Measurements from ENCODE around the gene EPS8L2. TPM values are rescaled to one million over a fixed set of nuclear protein-coding genes. Genes with fewer than 3 reads are reported as not detected.

Gene EPS8L2
- total RNA-seq, 1 donor from 2014 or later: 26.5 TPM

DNA sequence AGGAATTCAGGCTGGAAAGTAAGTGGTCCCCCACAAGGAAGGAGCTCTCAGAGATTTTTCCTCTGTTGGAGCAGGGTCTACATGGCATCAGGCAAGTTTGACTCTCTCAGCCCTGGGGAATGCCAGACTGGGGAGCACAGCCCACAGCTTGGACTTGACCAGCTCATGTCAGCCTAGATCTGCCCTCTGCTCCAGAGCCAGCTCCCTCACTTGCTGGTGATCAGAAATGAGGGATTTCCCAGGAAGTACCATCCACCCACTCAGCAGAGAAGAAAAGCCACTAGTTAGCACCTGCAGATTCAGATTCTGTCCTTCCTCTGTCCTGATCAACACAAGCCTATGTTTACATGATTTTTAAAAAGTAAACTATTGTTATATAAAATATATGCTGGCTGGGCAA is 54.2 kb downstream of the EPS8L2 start:
- DNase-seq (ENCODE audit: low read depth): no peak

DNA sequence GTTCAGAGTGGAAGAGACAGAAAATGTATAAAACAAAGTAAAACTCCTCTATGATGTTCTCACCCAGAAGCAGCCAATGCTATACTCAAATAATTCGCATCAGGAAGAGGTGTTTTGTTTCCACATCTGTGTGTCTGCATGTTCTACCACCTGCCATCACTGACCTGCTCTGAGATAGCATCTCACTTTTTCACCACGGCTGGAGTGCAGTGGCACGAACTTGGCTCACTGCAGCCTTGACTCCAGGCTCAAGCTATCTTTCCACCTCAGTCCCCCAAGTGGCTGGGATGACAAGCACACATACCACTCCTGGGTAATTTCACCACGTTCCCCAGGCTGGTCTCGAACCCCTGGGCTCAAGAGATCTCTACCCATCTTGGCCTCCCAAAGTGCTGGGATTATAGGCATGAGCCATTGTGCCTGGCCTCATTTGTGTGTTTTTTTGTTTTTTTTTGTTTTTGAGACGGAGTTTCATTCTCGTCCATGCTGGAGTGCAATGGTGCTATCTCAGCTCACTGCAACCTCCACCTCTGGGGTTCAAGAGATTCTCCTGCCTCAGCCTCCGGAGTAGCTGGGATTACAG is 55.6 kb downstream of the EPS8L2 start:
- DNase-seq (ENCODE audit: low read depth): no peak

DNA sequence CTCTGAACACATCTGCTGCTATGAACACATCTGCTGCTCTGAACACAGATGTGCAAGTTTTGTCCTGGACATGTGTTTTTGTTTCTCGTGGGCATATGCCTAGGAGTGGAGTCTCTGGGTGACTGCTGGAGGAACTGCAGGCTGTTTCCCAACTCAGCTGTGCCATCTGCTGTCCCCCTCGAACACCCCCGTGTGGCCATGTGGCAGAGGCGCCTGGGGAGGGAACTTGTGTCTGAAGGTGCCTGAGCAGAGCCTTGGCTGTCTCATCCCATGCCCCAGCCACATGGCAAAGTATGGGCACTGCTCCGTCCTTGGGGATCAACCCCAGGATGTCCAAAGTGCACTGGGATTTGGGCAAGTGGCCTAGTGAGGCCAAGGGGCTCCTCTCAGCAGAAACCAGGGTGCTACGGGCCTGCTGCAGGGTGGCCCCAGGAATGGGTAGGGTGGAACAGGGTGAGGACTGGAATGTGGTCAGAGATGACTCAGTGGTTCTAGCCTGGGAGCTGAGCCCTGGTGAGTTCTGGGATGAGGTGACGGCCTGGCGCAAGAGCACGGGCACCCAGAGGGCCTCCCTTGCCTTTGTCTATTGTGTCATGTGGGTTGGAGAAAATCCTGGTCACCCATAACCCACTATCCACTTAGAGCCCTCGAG is 56.5 kb downstream of the EPS8L2 start:
- peak; percentile 86 for DNase-seq (ENCODE audit: low read depth)

DNA sequence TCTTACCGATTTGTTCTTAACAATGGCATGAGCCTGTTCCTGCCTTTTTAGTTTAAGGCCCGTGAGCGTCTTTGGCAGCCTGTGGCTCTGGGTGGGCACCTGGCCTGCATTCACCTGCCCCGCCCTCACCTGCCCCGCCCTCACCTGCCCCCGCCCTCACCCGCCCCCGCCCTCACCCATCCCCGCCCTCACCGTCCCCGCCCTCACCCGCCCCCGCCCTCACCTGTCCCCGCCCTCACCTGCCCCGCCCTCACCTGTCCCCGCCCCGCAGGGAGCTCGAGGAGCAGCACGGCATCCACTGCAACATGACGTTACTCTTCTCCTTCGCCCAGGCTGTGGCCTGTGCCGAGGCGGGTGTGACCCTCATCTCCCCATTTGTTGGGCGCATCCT is 57.0 kb downstream of the EPS8L2 start:
- DNase-seq (ENCODE audit: low read depth): no peak

DNA sequence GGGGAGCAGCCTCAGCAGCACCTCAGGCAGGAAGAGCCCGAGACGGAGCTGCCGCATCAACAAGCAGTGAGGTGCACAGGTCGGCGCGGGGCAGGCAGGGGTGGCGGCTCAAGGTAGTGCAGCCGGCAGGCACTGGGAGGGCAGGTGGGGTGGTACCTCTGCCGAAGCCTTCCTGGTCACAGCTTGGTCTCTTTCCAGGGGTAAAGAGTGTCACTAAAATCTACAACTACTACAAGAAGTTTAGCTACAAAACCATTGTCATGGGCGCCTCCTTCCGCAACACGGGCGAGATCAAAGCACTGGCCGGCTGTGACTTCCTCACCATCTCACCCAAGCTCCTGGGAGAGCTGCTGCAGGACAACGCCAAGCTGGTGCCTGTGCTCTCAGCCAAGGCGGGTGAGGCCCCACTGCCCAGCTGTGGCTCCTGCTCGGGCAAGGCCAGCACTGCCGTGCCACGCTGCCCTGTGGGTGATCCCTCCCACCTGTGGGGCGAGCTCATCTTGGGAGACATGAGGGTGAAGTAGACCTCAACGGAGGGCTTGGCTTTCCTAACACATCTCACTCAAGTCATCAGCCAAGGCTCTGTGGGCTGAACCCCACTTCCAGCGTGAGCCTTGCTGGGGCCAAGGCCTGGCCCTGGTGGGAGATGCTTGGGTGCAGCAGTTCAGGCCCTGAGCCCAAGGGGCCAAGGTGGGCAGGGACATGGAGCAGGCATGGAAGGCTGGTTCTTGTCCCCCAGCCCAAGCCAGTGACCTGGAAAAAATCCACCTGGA is 57.7 kb downstream of the EPS8L2 start:
- DNase-seq (ENCODE audit: low read depth): no peak

DNA sequence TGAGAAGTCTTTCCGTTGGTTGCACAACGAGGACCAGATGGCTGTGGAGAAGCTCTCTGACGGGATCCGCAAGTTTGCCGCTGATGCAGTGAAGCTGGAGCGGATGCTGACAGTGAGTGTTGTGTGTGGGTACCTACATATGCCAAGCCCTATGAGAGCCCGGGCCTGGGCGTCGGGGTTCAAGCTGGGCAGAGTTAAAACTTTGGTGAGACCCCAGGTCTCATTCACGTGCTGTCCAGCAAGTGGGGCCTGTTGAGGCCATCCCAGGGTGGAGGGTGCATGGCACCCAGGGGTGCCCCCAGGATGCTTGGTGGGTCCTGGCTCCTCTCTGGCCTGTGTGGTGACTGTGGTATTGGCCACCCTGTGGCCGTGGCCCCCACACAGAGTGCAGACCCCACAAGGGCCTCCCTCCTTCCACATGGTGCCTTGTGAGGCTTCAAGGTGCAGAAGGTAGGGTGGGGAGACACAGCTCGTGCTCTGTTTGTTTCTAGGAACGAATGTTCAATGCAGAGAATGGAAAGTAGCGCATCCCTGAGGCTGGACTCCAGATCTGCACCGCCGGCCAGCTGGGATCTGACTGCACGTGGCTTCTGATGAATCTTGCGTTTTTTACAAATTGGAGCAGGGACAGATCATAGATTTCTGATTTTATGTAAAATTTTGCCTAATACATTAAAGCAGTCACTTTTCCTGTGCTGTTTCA is 58.4 kb downstream of the EPS8L2 start:
- no peak for DNase-seq (ENCODE audit: low read depth)

DNA sequence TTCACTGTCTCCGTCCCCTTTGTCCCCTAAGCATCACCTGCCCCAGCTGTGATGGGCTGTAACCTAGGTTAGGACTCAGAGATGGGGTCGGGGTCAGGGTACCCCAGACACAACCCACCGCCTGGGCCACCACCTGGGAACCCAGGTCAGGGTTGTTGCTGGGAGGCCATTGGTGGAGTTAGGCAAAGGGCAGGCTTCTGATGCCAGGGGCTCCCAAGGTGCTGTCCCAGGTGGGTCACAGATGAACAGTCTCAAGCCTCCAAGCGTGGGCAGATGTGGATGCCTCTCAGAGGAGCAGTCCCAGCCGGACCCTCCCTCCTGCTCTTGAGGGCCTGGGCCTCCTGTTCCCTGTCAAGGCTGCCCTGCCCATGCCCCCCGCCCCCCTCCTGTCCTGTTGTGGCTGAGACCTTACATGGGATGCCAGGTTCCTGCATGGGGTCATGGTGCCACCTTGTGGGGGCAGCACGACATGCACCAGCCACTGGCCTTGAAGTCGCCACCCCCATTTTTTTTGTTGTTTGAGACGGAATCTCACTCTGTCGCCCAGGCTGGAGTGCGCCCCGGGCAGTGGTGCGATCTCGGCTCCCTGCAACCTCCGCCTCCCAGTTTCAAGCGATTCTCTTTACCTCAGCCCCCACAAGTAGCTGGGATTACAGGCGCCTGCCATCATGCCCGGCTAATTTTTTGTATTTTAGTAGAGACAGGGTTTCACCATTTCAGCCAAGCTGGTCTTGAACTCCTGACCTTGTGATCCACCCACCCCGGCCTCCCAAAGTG is 59.2 kb downstream of the EPS8L2 start:
- DNase-seq (ENCODE audit: low read depth): peak; percentile 51

DNA sequence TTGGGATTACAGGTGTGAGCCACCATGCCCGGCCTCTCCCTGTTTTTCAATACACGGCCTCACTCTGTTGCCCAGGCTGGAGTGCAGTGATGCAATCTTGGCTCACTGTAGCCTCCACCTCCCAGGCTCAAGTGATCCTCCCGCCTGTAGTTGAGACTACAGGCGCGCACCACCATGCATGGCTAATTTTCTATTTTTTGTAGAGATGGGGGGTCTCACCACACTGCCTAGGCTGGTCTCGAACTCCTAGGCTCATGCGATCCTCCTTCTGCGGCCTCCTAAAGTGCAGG is 59.7 kb downstream of the EPS8L2 start:
- DNase-seq (ENCODE audit: low read depth): no peak

DNA sequence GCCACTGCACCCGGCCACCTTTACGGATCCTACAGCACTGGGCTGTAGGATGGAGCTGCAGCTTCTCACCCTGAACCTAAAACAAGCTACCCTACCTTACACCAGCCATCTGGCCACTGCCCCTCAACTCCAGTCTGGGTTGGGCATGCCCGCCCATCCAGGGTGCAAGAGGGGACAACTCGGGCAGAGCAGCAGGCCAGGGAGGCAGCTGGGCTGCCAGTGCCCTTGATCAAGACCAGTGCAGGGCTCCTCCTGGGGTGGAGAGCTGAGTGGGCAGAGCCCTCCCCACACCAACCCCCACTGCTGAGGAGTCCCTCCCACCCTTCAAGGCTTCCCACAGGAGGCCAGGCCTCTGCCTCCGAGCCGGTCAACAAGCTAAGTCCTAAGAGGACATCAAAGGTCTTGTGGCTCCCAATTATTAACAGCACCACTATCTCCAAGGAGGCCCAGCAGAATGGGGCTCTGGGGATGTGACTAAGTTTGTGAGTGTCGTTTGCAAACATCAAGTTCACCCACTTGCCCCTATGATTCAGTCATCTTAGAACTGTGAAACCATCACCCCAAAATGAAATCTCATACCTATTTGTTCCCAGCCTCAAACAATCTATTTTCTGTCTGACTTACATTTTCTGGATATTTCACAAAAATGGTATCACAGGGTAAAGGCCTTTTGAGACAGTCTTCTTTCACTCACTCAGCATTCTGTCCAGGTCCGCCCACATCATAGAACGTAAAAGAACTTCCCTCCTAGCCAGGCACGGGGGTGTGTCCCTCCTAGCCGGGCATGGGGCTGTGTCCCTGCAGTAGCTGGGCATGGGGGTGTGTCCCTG is 60.3 kb downstream of the EPS8L2 start:
- DNase-seq (ENCODE audit: low read depth): no peak

DNA sequence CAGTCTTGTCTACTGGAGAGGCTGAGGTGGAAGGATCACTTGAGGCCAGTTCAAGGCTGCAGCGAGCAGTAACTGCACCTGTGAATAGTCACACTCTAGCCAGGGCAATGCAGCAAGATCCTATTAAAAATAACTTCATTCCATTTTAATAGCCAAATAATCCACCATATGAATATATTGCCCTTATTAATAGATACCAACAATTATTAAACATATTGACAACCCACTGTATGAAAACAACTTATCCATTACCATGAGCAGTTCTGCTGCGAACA is 60.8 kb downstream of the EPS8L2 start:
- no peak for DNase-seq (ENCODE audit: low read depth)

DNA sequence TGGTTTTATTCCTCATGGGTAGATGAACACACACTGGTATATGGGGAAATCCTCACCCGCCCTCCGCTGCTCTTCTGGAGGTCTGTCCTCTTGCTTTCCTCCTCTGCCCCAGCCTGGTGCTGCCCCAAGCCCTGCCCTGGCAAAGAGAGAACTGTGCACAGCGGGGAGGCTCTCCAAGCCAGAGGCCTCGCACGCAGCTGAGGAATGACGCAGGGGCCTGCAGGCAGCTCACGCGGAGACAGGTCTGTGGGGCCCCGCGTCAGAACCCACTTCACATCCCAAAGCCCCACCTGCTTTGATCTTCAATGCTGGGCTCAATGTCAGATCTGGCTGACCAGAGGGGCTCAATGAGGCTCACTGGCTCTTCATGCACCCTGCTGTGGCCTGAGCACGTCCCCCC is 61.2 kb downstream of the EPS8L2 start:
- no peak for DNase-seq (ENCODE audit: low read depth)

DNA sequence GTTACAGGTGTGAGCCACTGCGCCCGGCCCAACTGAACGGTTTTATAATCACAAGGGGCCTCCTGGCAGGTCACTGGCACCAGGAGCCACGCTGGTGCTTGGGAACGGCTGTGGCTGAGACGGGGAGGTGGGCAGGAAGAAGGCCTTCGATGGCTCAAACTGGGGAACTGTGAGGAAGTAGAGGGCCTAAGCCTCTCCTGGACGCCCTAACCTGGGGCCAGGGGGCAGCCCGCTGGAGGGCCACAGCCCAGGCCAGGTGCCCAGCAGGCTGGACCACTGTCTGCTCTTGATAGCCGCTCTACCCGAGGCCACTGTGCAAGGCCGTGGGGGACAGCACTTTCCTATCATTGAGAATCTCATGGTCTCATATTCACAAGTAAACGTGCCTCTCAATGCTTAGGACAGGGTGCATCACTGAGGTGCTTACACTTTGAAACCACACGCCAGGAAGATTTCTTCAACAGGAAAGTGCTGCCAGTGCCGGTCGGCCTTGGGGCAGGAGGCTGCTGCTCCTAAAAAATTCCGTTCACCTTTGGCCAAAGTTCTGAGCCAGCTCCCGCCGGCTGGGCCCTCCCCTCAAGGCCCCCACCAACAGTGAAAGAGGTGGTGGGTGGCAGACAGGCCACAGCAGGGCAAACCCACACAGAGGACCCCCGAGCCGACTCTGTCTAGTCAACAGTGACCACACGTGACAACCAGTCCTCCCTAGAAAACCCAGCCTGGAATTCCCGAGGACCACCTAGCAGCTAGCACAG is 64.0 kb downstream of the EPS8L2 start:
- no peak for DNase-seq (ENCODE audit: low read depth)

DNA sequence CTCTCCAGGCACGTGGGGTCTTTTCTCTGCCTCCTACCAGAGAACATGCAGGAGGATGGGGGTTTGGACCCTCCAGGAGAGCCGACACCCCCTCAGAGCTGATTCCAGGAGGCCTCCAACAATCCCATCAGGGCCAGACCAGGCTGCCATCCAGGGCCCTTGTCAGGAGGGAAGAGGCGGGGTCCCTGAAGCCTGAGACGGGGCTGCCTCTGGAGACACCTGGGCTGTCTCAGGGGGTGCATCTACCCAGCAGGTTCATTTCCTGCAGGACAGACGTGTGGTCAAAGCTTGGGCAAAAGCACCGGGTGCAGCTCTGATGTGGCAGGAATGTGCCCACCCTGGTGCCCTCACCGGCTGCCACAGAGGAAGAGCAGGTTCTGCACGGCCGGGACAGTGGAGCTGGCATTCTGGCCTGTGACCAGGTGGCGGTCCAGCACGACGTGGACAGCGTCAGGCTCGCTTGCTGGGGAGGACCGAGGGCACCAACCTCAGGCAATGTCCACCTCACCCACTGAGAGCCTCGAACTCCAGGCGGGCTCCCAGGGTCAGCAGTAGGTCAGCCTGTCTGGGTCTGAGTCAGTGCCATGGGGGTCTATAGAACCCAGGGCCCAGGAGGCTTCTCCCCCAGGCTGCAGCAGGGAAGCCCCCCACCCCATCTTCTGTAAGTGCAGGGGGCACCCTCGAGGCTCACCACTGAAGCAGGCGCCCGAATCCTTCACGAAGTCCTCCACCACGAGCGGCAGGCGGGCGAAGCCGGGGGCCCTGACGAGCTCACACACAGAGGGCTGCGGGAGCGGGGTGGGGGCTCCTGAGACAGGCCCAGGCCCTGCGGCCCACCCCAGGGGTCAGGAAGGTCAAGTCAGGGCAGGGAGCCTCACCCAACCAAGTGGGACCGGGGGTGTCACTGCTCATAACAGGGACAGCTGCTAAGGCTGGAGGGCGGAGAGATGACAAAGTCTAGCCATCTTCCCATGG is 64.9 kb downstream of the EPS8L2 start:
- no peak for DNase-seq (ENCODE audit: low read depth)

DNA sequence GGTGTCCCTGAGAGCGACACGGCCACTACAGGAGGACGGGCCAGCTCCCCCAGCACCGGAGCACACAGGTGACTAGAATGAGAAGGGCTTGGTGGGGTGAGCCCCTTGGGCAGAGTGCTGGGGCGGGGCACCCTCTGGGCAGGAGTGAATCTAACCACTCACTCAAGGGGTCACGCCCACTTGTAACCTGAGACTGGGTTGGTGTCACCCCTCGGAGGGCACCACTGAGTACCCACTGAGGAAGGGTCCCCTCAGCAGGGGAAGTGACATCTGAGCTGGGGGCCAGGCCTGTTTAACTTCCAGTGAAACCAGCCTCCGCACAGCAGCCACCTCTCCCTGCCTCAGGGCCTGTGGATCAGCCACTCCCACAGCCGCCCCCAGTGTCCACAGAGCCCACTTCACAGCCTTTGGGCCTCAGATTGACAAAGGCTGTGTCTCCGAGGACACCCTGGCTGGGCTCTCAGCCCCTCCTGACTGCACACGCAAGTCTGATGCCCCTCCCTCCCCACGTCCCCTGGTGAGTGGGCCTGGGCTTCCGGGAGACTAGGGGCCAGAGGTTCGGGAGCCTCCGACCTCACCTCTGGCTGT is 65.7 kb downstream of the EPS8L2 start:
- DNase-seq (ENCODE audit: low read depth): no peak

DNA sequence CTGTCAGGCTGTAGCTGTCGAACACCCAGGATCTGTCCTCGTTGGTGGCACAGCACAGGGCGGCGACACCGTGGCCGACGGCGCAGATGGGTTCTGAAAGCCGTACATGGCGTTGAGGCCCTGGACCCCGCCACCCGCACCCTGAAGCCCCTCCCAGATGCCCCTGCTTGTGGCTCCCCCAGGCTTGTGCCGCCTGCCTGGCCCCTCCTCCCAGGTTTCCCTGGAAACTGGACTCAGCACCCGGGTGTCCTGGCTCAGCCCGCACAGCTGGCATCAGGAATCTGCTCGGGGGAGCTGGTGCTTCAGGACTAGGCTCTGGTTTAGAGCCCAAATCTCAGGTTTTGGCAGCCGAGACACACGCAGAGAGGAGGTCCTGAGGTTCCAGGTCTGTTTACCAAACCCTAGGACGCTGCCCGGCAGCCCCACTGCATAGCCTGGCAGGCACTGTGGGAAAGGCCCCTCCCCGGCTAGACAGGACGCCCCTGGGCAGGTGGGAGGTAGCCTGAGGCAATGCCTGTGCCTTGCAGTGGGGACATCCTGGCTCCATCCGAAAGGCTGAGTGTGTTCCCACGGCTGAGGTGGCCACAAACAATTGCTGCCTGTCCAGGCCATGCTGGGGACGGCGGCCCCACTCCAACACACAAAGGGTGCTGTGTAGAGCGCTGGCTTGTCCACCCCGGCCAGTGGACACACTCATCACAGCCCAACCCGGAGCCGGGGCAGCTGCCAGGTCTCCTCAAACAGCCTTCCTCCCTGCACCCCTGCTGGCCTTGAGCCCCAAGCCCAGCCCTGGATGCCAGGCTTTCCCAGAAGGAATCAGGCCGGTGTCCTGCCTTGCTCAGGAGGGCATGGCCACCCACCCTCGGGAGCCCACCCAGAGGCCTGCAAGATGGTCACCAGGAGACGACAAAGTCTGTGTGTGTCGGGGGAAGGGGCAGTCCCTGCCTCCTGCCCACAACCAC is 66.7 kb downstream of the EPS8L2 start:
- peak; percentile 71 for DNase-seq (ENCODE audit: low read depth)

DNA sequence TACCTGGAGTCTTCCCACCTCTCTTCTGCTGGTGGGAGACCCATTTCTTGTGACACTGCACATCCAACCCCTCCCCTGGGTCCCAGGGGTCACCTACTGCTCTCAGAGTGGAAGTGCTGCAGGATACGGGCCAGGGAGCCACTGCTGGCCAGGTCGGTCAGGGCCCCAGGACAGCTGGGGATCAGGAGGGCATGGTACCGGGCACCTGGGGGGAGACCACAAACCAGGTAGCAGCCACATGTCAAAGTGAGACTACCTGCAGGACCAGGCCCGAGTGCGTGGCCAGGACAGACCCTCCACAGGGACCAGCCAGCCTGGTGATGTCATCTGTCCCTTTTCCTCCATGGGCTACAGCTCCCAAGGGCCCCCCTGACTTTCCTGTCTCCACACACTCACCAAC is 67.4 kb downstream of the EPS8L2 start:
- no peak for DNase-seq (ENCODE audit: low read depth)

DNA sequence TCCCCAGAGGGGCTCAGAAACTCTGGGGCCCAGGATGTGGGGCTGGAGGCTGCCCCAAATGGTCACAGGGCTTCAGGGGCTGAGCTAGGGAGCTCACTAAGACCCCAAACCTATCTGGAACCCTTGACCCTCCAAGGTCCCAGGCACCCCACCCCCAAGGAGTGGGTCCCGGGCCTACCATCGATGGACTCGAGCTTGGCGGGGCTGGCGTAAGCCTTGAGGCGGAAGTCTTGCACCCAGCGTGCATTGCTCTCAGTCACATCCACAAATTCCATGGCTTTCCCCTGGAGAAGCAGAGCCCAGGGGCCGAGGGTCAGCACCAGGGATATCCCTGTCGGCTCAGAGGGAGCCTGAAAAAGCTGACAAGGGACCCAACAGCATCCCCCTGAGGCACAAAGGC is 67.8 kb downstream of the EPS8L2 start:
- no peak for DNase-seq (ENCODE audit: low read depth)

All from myocyte (in vitro differentiated cells).